ENCODE results near the gene ADGRL1.
A peak's percentile ranks its signal among the peaks of the same experiment; 100 is the strongest.
"Not testable (repeated sequence)": the region's sequence is repeated elsewhere in the genome, so short reads cannot be mapped to it uniquely, and the experiment has no call there.

The ADGRL1 gene

GRCh38 chr19:14237014-14237941 is 31.3 kb upstream of the ADGRL1 start:
- in situ Hi-C loops (cut with MboI; ENCODE audit: low sequenced_read_pairs): no loop called here
- no peak for DNase-seq (ENCODE audit: low spot score in 2 of 2)
- Histone ChIP-seq H3K4me3 (no peak overlapping the region), H3K27me3 (ENCODE audit: low read depth) (no peaks in the 10 kb centered on the region), H3K36me3 (replicated peaks) (no peaks in the 10 kb centered on the region), H3K4me1 (no peaks in the 10 kb centered on the region), H3K9me3 (no peaks in the 10 kb centered on the region)

- DNase-seq (ENCODE audit: low spot score in 2 of 2); H3K36me3 ChIP-seq (replicated peaks); H3K4me1 ChIP-seq; in situ Hi-C loops (cut with MboI; ENCODE audit: low sequenced_read_pairs); H3K9me3 ChIP-seq; H3K4me3 ChIP-seq; H3K27me3 ChIP-seq (ENCODE audit: low read depth): not testable (repeated sequence)
These were observed 27.0 kb upstream of the ADGRL1 start for GRCh38 chr19:14232945-14233344.

GRCh38 chr19:14228446-14229071 is 22.6 kb upstream of the ADGRL1 start:
- H3K4me3 ChIP-seq; H3K9me3 ChIP-seq; DNase-seq (ENCODE audit: low spot score in 2 of 2); H3K4me1 ChIP-seq; H3K27me3 ChIP-seq (ENCODE audit: low read depth); in situ Hi-C loops (cut with MboI; ENCODE audit: low sequenced_read_pairs); H3K36me3 ChIP-seq (replicated peaks): not testable (repeated sequence)

GRCh38 chr19:14226498-14226897 is 20.5 kb upstream of the ADGRL1 start:
- DNase-seq (ENCODE audit: low spot score in 2 of 2); in situ Hi-C loops (cut with MboI; ENCODE audit: low sequenced_read_pairs); H3K27me3 ChIP-seq (ENCODE audit: low read depth); H3K4me1 ChIP-seq; H3K36me3 ChIP-seq (replicated peaks); H3K9me3 ChIP-seq; H3K4me3 ChIP-seq: not testable (repeated sequence)

GRCh38 chr19:14222886-14223285 is 16.9 kb upstream of the ADGRL1 start:
- in situ Hi-C loops (cut with MboI; ENCODE audit: low sequenced_read_pairs): no loop called here
- H3K36me3 ChIP-seq (replicated peaks): no peaks in the 10 kb centered on the region
- no peak for DNase-seq (ENCODE audit: low spot score in 2 of 2)
- no peaks in the 10 kb centered on the region for H3K4me1 ChIP-seq
- no peaks in the 10 kb centered on the region for H3K27me3 ChIP-seq (ENCODE audit: low read depth)
- H3K4me3 ChIP-seq: no peak overlapping the region
- no peaks in the 10 kb centered on the region for H3K9me3 ChIP-seq

- in situ Hi-C loops (cut with MboI; ENCODE audit: low sequenced_read_pairs); H3K27me3 ChIP-seq (ENCODE audit: low read depth); H3K36me3 ChIP-seq (replicated peaks); H3K4me1 ChIP-seq; H3K9me3 ChIP-seq; H3K4me3 ChIP-seq: not testable (repeated sequence)
- DNase-seq (ENCODE audit: low spot score in 2 of 2): peak; percentile 19 to 71
These were observed 15.4 kb upstream of the ADGRL1 start for GRCh38 chr19:14221345-14221744.

- no peaks in the 10 kb centered on the region for H3K4me1 ChIP-seq
- DNase-seq (ENCODE audit: low spot score in 2 of 2): no peak
- H3K4me3 ChIP-seq: no peak overlapping the region
- no peaks in the 10 kb centered on the region for H3K27me3 ChIP-seq (ENCODE audit: low read depth)
- no peaks in the 10 kb centered on the region for H3K9me3 ChIP-seq
- H3K36me3 ChIP-seq (replicated peaks): no peaks in the 10 kb centered on the region
- in situ Hi-C loops (cut with MboI; ENCODE audit: low sequenced_read_pairs): no loop called here
These were observed 12.8 kb upstream of the ADGRL1 start for GRCh38 chr19:14218620-14219330.

GRCh38 chr19:14217886-14218285 is 11.9 kb upstream of the ADGRL1 start:
- H3K36me3 ChIP-seq (replicated peaks); H3K9me3 ChIP-seq; DNase-seq (ENCODE audit: low spot score in 2 of 2); H3K4me1 ChIP-seq; H3K4me3 ChIP-seq; in situ Hi-C loops (cut with MboI; ENCODE audit: low sequenced_read_pairs); H3K27me3 ChIP-seq (ENCODE audit: low read depth): not testable (repeated sequence)

GRCh38 chr19:14214580-14214979 is 8.6 kb upstream of the ADGRL1 start:
- H3K4me3 ChIP-seq: no peak overlapping the region
- in situ Hi-C loops (cut with MboI; ENCODE audit: low sequenced_read_pairs): no loop called here
- no peaks in the 10 kb centered on the region for H3K4me1 ChIP-seq
- no peaks in the 10 kb centered on the region for H3K36me3 ChIP-seq (replicated peaks)
- H3K27me3 ChIP-seq (ENCODE audit: low read depth): no peaks in the 10 kb centered on the region
- no peaks in the 10 kb centered on the region for H3K9me3 ChIP-seq
- no peak for DNase-seq (ENCODE audit: low spot score in 2 of 2)

GRCh38 chr19:14210182-14210581 is 4.2 kb upstream of the ADGRL1 start:
- H3K27me3 ChIP-seq (ENCODE audit: low read depth); H3K36me3 ChIP-seq (replicated peaks); H3K9me3 ChIP-seq; H3K4me1 ChIP-seq; DNase-seq (ENCODE audit: low spot score in 2 of 2); in situ Hi-C loops (cut with MboI; ENCODE audit: low sequenced_read_pairs); H3K4me3 ChIP-seq: not testable (repeated sequence)

GRCh38 chr19:14209401-14209800 is 3.4 kb upstream of the ADGRL1 start:
- in situ Hi-C loops (cut with MboI; ENCODE audit: low sequenced_read_pairs); H3K36me3 ChIP-seq (replicated peaks); H3K9me3 ChIP-seq; DNase-seq (ENCODE audit: low spot score in 2 of 2); H3K4me1 ChIP-seq; H3K4me3 ChIP-seq; H3K27me3 ChIP-seq (ENCODE audit: low read depth): not testable (repeated sequence)

- in situ Hi-C loops (cut with MboI; ENCODE audit: low sequenced_read_pairs); H3K4me1 ChIP-seq; H3K4me3 ChIP-seq; H3K9me3 ChIP-seq; DNase-seq (ENCODE audit: low spot score in 2 of 2); H3K27me3 ChIP-seq (ENCODE audit: low read depth); H3K36me3 ChIP-seq (replicated peaks): not testable (repeated sequence)
These were observed 2.5 kb upstream of the ADGRL1 start for GRCh38 chr19:14208496-14208895.

- H3K4me1 ChIP-seq: not testable (repeated sequence)
These were observed 1.8 kb upstream of the ADGRL1 start for GRCh38 chr19:14207796-14208195.

More at GRCh38 chr19:14207796-14208195, 1.8 kb upstream of the ADGRL1 start:
- H3K36me3 ChIP-seq (replicated peaks); in situ Hi-C loops (cut with MboI; ENCODE audit: low sequenced_read_pairs); DNase-seq (ENCODE audit: low spot score in 2 of 2); H3K9me3 ChIP-seq; H3K27me3 ChIP-seq (ENCODE audit: low read depth); H3K4me3 ChIP-seq: not testable (repeated sequence)
